Upper lobe of right lung (tissue), 1 donor: Measurements from ENCODE around the gene ZNF236. TPM values are rescaled to one million over a fixed set of nuclear protein-coding genes. Genes with fewer than 3 reads are reported as not detected.
A peak's percentile ranks its signal among the peaks of the same experiment; 100 is the strongest.

ENCODE experiments used
- ATAC-seq: fragments of 200-7000 bp; cut with Tn5 transposase; one replicate; pipeline ENCODE4 v1.9.1; 2020; ENCODE audit warnings: mild to moderate bottlenecking, moderate library complexity
- DNase-seq: peaks from one replicate; pipeline ENCODE4 v3.0.0-alpha.2; 2020
- H3K27ac ChIP-seq: fragments of 200-600 bp; one replicate; pipeline ENCODE4 v1.8.0; 2022
- H3K27me3 ChIP-seq: fragments of 200-600 bp; one replicate; pipeline ENCODE4 v1.8.0; 2022; ENCODE audit warnings: mild to moderate bottlenecking
- H3K36me3 ChIP-seq: fragments of 200-600 bp; one replicate; pipeline ENCODE4 v1.8.0; 2022
- H3K4me1 ChIP-seq: fragments of 200-600 bp; one replicate; pipeline ENCODE4 v1.8.0; 2022
- H3K4me3 ChIP-seq: fragments of 200-600 bp; one replicate; pipeline ENCODE4 v1.8.0; 2022; ENCODE audit warnings: mild to moderate bottlenecking
- H3K9me3 ChIP-seq: fragments of 200-600 bp; one replicate; pipeline ENCODE4 v1.8.0; 2022
- CTCF ChIP-seq: fragments of 200-600 bp; IDR thresholded peaks from one replicate; pipeline ENCODE4 v1.8.0; 2022; ENCODE audit warnings: antibody characterized with exemption
- intact Hi-C: fragments of 100-400 bp; cut with DNase I; formaldehyde crosslinking; loops from one replicate; pipeline ENCODE4 v1.11.0; 2022
- total RNA-seq: library from RNA; stranded (reverse); fragmentation: NEBNext Ultra II Directional; extraction: Animal tissue kit (Norgen Biotek cat#: 25700); gene quantifications from one replicate; pipeline ENCODE4 v1.2.1, GENCODE V29; 2021
- donor health status: DM: no; HTN: yes; CAD: no; lungs with severe emphysema.

ZNF236 gene
- total RNA-seq, 1 donor from 2014 or later, result 14.9 TPM

GRCh38 chr18:76932026-76932819 is 109.9 kb downstream of the ZNF236 start:
- DNase-seq (no peak), ATAC-seq (peak; percentile 64)
- no peak overlapping the region for H3K4me3 ChIP-seq

GRCh38 chr18:76935722-76936337 is 113.5 kb downstream of the ZNF236 start:
- no peak for TF ChIP-seq CTCF
- intact Hi-C loops, result no loop called here
- H3K9me3 ChIP-seq, result no peaks in the 10 kb centered on the region
- no peak overlapping the region for H3K27ac ChIP-seq
- no peaks in the 10 kb centered on the region for H3K27me3 ChIP-seq
- ATAC-seq (no peak), DNase-seq (no peak)
- peaks cover 56% of the 10 kb centered on the region for H3K36me3 ChIP-seq
- H3K4me1 ChIP-seq, result no peaks in the 10 kb centered on the region
- H3K4me3 ChIP-seq, result no peak overlapping the region

More at GRCh38 chr18:76932026-76932819, 109.9 kb downstream of the ZNF236 start:
- Histone ChIP-seq H3K27ac (no peak overlapping the region), H3K36me3 (peaks cover 68% of the 10 kb centered on the region), H3K27me3 (no peaks in the 10 kb centered on the region), H3K9me3 (no peaks in the 10 kb centered on the region), H3K4me1 (no peaks in the 10 kb centered on the region)
- intact Hi-C loops, result no loop called here
- no peak for TF ChIP-seq CTCF

- TF ChIP-seq CTCF, result no peak
- ATAC-seq, result no peak
- DNase-seq, result no peak
- intact Hi-C loops, result no loop called here
- Histone ChIP-seq H3K27me3 (no peaks in the 10 kb centered on the region), H3K9me3 (no peaks in the 10 kb centered on the region), H3K36me3 (peaks cover 46% of the 10 kb centered on the region), H3K4me3 (no peak overlapping the region), H3K4me1 (no peaks in the 10 kb centered on the region), H3K27ac (no peak overlapping the region)
Observed at GRCh38 chr18:76936877-76937276, 114.5 kb downstream of the ZNF236 start.

- ATAC-seq (no peak), DNase-seq (no peak)
- H3K27ac ChIP-seq, result no peak overlapping the region
- H3K9me3 ChIP-seq, result no peaks in the 10 kb centered on the region
- intact Hi-C loops, result no loop called here
- peaks cover 46% of the 10 kb centered on the region for H3K36me3 ChIP-seq
- H3K27me3 ChIP-seq, result no peaks in the 10 kb centered on the region
- H3K4me3 ChIP-seq, result no peak overlapping the region
- no peak for TF ChIP-seq CTCF
- H3K4me1 ChIP-seq, result no peaks in the 10 kb centered on the region
Observed at GRCh38 chr18:76937597-76937996, 115.2 kb downstream of the ZNF236 start.

GRCh38 chr18:76938619-76939018 is 116.3 kb downstream of the ZNF236 start:
- TF ChIP-seq CTCF, result no peak

More at GRCh38 chr18:76938619-76939018, 116.3 kb downstream of the ZNF236 start:
- intact Hi-C loops, result no loop called here
- DNase-seq (no peak), ATAC-seq (peak; percentile 38)
- Histone ChIP-seq H3K4me1 (no peaks in the 10 kb centered on the region), H3K4me3 (no peak overlapping the region), H3K9me3 (no peaks in the 10 kb centered on the region), H3K27me3 (no peaks in the 10 kb centered on the region), H3K36me3 (peaks cover 46% of the 10 kb centered on the region), H3K27ac (no peak overlapping the region)
